Raji (cell line): Measurements from ENCODE around the gene FAM131C.

Experiments used
- POLR2A ChIP-seq: IDR thresholded peaks from 2 replicates; pipeline ENCODE4 v1.6.1; 2011; ENCODE audit warnings: low read depth, low read length, control low read depth; ENCODE audit not compliant: insufficient read depth

FAM131C gene

DNA sequence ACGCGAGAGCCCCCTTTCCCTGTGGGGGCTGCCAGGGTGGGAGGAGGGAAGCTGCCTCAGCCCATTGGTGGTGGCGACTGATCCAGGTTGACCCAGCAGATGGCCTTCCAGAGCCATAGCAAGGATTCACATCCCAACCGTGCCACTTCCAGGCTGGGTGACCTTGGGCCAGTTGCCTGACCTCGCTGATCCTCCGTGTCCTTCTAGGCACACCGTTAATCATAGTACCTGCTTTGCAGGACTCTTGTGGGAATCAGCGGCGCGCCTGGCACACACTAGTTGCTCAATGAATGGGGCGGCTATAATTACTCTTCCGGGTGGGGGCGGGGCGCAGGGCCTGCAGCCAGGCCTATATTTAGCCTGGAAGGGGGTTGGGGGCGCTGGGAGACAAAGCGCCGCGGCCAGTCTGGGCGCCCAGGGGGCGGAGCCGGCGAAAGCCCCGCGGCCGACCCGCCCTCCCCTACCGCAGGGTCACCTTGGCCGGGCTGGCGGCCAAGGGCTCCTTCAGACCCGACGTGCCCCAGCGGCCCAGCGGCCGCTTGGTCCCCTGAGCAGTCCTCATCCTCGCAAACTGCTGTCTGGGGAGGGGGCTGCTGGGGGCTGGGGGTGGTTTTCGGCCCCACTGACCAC lies 60.7 kb downstream of the FAM131C start:
- TF ChIP-seq POLR2A: peak; percentile 30; the same call in 1 of the 2 replicates

DNA sequence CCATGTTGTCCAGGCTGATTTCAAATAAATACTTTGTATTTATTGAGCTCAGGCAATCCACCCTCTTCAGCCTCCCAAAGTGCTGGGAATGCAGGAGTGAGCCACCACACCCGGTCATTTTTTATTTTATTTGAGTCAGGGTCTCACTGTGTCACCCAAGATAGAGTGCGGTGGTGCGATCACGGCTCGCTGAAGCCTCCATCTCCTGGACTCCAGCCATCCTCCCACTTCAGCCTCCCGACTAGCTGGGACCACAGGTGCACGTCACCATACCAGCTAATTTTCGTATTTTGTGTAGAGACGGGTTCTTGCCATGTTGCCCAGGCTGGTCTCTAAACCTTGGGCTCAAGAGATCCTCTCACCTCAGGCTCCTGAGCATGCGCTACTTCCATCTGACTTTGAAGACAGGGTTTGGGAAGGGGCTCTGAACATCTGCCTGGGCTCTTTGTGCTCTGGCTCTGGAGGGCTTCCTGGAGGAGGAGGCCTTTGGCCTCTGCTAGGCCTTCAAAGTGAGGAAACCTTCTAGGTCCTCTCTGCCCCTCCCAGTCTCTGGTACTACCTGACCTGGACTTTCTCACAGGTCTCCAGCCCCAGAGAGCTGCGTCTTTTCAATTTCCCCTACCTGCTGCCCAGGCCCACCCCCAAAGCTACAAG lies 61.4 kb downstream of the FAM131C start:
- no peak for TF ChIP-seq POLR2A

- no peak for TF ChIP-seq POLR2A
Measured at GRCh38 chr1:16010837-16011236, 62.6 kb downstream of the FAM131C start.

DNA sequence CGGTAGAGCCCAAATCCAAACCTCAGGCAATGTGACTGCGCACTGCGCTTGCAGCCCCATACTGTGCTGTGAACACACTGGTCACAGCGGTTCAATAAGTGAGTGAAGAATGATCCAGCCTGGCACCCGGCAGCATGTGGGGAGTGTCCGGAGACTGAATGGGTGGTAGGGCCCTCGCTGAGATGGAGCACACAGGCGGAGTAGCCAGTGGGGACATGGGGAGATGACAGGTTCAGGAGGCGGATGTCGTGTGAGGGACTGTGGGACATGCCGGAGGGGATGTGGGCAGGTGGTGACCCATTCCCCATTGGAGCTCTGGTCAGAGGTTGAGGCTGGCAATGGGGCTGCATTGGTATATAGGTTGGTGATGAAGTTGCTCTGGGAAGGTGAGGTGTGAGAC lies 63.8 kb downstream of the FAM131C start:
- TF ChIP-seq POLR2A: no peak

DNA sequence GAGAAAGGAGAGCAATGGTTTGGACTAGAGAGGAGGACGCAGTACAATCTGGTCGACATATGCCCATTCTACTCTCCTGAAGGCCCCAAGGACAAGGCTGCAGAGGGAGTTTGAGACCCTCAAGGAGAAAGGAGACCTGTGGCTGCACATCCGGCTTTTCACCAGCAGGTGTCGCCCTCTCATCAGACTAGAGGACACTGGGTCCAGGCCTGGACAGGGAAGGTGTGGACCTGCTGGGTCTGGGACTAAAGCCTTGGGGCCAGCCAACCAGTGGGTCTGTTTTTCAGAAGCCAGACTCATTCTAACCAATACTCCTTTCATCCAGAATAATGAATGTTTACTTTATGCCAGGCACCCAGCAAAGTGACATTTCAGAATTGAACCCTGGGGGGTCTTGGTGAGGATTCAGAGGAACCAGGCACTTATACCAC lies 64.4 kb downstream of the FAM131C start:
- no peak for TF ChIP-seq POLR2A
